Endodermal cell (in vitro differentiated cells): ENCODE results near the gene FBXW7. TPM values are rescaled to one million over a fixed set of nuclear protein-coding genes. Genes with fewer than 3 reads are reported as not detected.

Source experiments
- DNase-seq: peaks from one replicate; pipeline ENCODE4 v3.0.0-alpha.2; 2017
- H3K27ac ChIP-seq: 2 replicates; pipeline ENCODE4 v1.5.1; 2013; ENCODE audit warnings: mild to moderate bottlenecking, low read depth, low read length, moderate library complexity
- H3K27me3 ChIP-seq: 2 replicates; pipeline ENCODE4 v1.6.1; 2013; ENCODE audit warnings: mild to moderate bottlenecking, low read length, moderate library complexity; ENCODE audit not compliant: insufficient read depth, control insufficient read depth, poor library complexity, severe bottlenecking
- H3K36me3 ChIP-seq: 2 replicates; pipeline ENCODE4 v1.7.0; 2013; ENCODE audit warnings: mild to moderate bottlenecking, low read length, moderate library complexity; ENCODE audit not compliant: control insufficient read depth, insufficient read depth
- H3K4me1 ChIP-seq: one replicate; pipeline ENCODE4 v1.7.0; 2013; ENCODE audit warnings: low read length; ENCODE audit not compliant: control insufficient read depth, insufficient read depth
- H3K4me3 ChIP-seq: 2 replicates; pipeline ENCODE4 v1.5.1; 2013; ENCODE audit warnings: mild to moderate bottlenecking, low read length, moderate library complexity
- H3K9ac ChIP-seq: 2 replicates; pipeline ENCODE4 v1.6.1; 2013; ENCODE audit warnings: mild to moderate bottlenecking, low read length, moderate library complexity; ENCODE audit not compliant: poor library complexity, severe bottlenecking; ENCODE audit errors: extremely low read depth
- H3K9me3 ChIP-seq: 2 replicates; pipeline ENCODE4 v1.6.1; 2013; ENCODE audit warnings: mild to moderate bottlenecking, low read length, moderate library complexity; ENCODE audit not compliant: control insufficient read depth
- H3K27ac Mint-ChIP-seq: 2 replicates; pipeline ENCODE4 v1.8.0; 2020; ENCODE audit warnings: mixed read lengths
- H3K27me3 Mint-ChIP-seq: 2 replicates; pipeline ENCODE4 v1.8.0; 2021; ENCODE audit warnings: mild to moderate bottlenecking, mixed read lengths; ENCODE audit not compliant: insufficient read depth
- H3K36me3 Mint-ChIP-seq: 2 replicates; pipeline ENCODE4 v1.8.0; 2020; ENCODE audit warnings: low read depth, mixed read lengths
- H3K4me1 Mint-ChIP-seq: 2 replicates; pipeline ENCODE4 v1.8.0; 2020; ENCODE audit warnings: mixed read lengths
- H3K4me3 Mint-ChIP-seq: 2 replicates; pipeline ENCODE4 v1.8.0; 2020; ENCODE audit warnings: mild to moderate bottlenecking, moderate library complexity, mixed read lengths
- H3K9me3 Mint-ChIP-seq: 2 replicates; pipeline ENCODE4 v1.8.0; 2020; ENCODE audit warnings: mild to moderate bottlenecking, mixed read lengths
- WGBS, 2 experiments: methylation state at CpG; one replicate each; pipeline versions ENCODE4 v1.1.5 to v1.1.7; 2013; ENCODE audit warnings: missing lambda C conversion rate in 2 of 2, mixed read lengths in 1 of 2; ENCODE audit not compliant: insufficient coverage in 1 of 2, insufficient read length in 1 of 2; 5-methylcytosine and 5-hydroxymethylcytosine counted together
- total RNA-seq, 2 donors: library from RNA; stranded (reverse); fragmentation: NEBNext Ultra II Directional in 1 of 2; extraction: Animal tissue kit (Norgen Biotek cat#: 25700) in 1 of 2; gene quantifications; 2 replicates in 1 of 2; 3 replicates in 1 of 2; pipeline ENCODE4 v1.2.1, GENCODE V29; 2021
- TF ChIP-seq, protein P1 (sequence below): fragments of 200-600 bp; sonication (generic); conservative IDR thresholded peaks from 2 replicates; pipeline ENCODE4 v1.5.0; 2021; ENCODE audit warnings: antibody characterized with exemption, mild to moderate bottlenecking

The FBXW7 gene
- total RNA-seq, 2 donors from 2014 or later: 34.3 to 34.4 TPM

DNA sequence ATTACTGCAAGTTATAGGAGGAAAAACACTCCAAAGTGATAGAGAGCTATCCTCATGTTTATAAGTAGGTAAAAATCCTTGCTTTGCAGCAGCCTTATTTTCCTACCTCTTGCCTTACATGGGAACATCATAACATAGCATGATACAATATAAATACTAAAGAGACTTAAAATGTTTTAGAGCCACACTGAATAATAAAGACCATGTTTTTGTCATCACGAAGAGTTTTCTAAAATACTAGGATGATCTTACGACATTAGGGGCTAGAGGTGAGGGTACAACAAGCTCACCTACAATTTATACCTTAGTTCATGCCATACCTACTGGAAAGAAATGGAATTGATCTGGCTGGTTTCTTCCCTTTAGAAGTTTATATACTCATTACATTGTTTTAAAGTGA lies 184.8 kb downstream of the FBXW7 start:
- Mint-ChIP-seq H3K27ac (no peak overlapping the region), H3K4me1 (peaks cover 13% of the 10 kb centered on the region), H3K9me3 (no peaks in the 10 kb centered on the region), H3K27me3 (no peaks in the 10 kb centered on the region), H3K4me3 (no peak overlapping the region), H3K36me3 (peaks cover 4% of the 10 kb centered on the region)
- no peak overlapping the region for H3K4me3 ChIP-seq
- TF ChIP-seq, protein P1, sequence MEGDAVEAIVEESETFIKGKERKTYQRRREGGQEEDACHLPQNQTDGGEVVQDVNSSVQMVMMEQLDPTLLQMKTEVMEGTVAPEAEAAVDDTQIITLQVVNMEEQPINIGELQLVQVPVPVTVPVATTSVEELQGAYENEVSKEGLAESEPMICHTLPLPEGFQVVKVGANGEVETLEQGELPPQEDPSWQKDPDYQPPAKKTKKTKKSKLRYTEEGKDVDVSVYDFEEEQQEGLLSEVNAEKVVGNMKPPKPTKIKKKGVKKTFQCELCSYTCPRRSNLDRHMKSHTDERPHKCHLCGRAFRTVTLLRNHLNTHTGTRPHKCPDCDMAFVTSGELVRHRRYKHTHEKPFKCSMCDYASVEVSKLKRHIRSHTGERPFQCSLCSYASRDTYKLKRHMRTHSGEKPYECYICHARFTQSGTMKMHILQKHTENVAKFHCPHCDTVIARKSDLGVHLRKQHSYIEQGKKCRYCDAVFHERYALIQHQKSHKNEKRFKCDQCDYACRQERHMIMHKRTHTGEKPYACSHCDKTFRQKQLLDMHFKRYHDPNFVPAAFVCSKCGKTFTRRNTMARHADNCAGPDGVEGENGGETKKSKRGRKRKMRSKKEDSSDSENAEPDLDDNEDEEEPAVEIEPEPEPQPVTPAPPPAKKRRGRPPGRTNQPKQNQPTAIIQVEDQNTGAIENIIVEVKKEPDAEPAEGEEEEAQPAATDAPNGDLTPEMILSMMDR: no peak
- H3K36me3 ChIP-seq: peaks cover 8% of the 10 kb centered on the region
- H3K9ac ChIP-seq: no peak overlapping the region
- H3K9me3 ChIP-seq: no peaks in the 10 kb centered on the region
- no peak overlapping the region for H3K27ac ChIP-seq
- 100% methylated on average over 2 of the region's 2 CpGs; no CpG with 5 or more reads in 1 of the 2 experiments for WGBS, 2 experiments
- H3K4me1 ChIP-seq: peaks cover 4% of the 10 kb centered on the region
- H3K27me3 ChIP-seq: no peaks in the 10 kb centered on the region
- DNase-seq: no peak

DNA sequence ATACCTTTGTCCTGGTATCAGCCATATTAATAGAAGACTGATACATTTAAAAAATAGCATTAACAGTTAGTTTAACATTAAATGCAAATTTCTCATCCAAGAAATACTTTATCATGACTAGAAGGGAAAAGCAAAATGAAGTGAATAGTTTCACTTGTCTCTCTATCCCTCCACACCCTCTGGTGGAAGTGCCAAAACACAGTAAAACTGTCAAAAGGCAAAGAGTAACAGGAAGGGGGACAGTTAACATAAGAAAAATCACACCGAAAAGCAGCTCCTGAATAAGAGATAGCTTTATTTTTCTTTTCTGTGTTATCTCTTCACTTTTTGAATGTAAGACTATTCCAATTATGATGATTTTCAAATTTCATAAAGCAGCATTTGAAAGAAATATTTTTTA lies 187.2 kb downstream of the FBXW7 start:
- WGBS, 2 experiments: 40 to 87% methylated on average over 1 of the region's 1 CpG

DNA sequence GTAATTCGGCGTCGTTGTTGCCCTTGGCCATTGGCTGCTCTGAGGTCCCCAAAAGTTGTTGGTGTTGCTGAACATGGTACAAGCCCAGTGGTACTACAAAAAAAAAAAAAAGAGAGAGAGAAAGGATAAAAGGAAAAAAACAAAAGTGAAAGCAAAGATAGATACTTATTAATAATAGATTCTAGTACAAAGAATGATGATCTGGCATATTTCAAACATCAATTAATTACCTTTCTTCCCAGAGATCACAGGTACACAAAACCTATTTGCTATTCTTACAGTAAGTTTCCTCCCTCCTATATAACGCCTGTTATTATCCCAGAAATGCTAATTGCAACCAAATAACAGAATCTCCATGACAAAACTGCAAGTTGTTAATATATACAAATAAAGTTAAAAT lies 188.9 kb downstream of the FBXW7 start:
- Histone ChIP-seq H3K27me3 (no peaks in the 10 kb centered on the region), H3K9ac (no peak overlapping the region), H3K4me1 (no peaks in the 10 kb centered on the region), H3K36me3 (peaks cover 8% of the 10 kb centered on the region), H3K9me3 (no peaks in the 10 kb centered on the region), H3K4me3 (no peak overlapping the region), H3K27ac (no peak overlapping the region)
- Mint-ChIP-seq H3K4me1 (no peaks in the 10 kb centered on the region), H3K4me3 (no peak overlapping the region), H3K36me3 (peaks cover 6% of the 10 kb centered on the region), H3K27ac (no peak overlapping the region), H3K27me3 (no peaks in the 10 kb centered on the region), H3K9me3 (no peaks in the 10 kb centered on the region)
- WGBS, 2 experiments: 96 to 100% methylated on average over 3 to 4 of the region's 4 CpGs
- no peak for DNase-seq
- TF ChIP-seq, protein P1: no peak

More for the DNA sequence above, 187.2 kb downstream of the FBXW7 start:
- Mint-ChIP-seq H3K36me3 (peaks cover 4% of the 10 kb centered on the region), H3K4me3 (no peak overlapping the region), H3K27me3 (no peaks in the 10 kb centered on the region), H3K4me1 (peaks cover 11% of the 10 kb centered on the region), H3K27ac (no peak overlapping the region), H3K9me3 (no peaks in the 10 kb centered on the region)
- H3K36me3 ChIP-seq: peaks cover 8% of the 10 kb centered on the region
- TF ChIP-seq, protein P1: peak; percentile 69
- DNase-seq: no peak
- peaks cover 4% of the 10 kb centered on the region for H3K4me1 ChIP-seq
- H3K27me3 ChIP-seq: no peaks in the 10 kb centered on the region
- H3K4me3 ChIP-seq: no peak overlapping the region
- H3K9ac ChIP-seq: no peak overlapping the region
- no peaks in the 10 kb centered on the region for H3K9me3 ChIP-seq
- H3K27ac ChIP-seq: no peak overlapping the region
